ENCODE data around the gene KIAA0930. TPM values are rescaled to one million over a fixed set of nuclear protein-coding genes. Genes with fewer than 3 reads are reported as not detected.
"Not testable (repeated sequence)": the region's sequence is repeated elsewhere in the genome, so short reads cannot be mapped to it uniquely, and the experiment has no call there.

Gene KIAA0930
- total RNA-seq, result 73.9 and 81.8 TPM in 2 replicates

DNA sequence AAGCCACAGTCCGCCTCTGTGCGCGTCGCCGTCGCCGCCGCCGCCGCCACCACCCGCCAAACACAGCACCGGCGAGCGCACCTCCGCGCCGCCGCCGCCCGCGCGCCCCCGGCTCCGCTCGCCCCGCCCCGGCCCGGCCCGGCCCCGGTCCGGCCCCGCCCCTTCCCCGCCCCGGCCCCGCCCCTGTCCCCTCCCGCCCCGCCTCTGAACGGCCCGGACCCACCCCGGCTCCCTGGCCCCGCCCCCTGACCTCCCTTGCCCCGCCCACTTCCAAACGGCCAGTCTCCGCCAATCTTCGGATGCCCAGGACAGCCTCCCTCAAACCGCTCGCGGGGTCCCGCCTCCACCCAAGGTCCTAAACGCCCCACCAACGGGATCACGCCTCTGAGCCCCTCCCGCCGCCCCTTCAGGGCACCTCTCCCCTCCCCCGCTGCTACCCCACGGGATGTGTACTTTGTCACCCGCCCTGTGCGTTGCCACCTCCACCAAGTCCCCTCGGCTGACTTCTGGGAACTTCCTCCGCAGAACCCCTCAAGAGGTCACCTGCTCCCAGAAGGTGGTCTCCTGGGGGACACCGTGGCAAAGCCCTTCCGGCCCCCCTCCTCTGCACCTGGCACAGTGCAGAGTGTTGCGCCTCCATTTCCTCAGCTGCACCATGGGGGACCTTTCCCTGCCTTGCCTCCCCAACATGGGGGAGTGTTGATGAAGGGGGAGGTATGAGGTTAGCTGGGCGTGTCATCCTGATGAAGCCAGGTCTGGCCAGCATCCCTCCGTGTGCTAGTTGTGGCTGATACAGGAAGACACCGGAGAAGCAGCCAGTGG lies at the start of gene KIAA0930:
KIAA0930 (minus strand) TSS at position 85 of the 822 bp plus-strand sequence. CDS start 191 bp downstream, outside the sequence.
- peak; percentile 78 for DNase-seq

DNA sequence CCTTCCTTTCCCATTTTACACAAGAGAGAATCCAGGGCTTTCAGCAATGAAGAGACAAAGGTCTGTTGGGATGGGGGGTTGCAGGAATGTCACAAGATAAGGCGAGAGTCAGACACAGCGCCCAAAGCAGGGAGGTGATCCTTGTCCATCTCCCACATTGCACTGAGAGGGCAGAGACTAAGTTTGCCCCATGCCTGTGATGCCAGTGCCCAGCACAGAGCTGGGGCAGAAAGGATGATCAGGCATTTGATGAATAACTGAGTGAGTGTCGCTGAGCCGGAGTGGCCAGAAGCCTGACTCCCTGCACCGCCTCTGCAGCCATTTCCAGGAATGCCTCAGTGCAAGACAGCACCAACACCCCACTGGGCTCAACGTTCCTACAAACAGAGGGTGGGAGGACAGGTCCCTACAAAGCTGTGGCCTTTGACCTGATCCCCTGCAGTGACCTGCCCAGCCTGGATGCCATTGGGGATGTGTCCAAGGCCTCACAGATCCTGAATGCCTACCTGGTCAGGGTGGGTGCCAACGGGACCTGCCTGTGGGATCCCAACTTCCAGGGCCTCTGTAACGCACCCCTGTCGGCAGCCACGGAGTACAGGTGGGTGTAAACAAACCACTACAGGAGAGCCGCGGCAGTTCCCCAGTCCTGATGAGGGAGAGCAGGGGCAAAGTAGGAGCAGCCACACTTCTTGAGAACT lies 46.3 kb upstream of the KIAA0930 start:
- DNase-seq, result no peak

DNA sequence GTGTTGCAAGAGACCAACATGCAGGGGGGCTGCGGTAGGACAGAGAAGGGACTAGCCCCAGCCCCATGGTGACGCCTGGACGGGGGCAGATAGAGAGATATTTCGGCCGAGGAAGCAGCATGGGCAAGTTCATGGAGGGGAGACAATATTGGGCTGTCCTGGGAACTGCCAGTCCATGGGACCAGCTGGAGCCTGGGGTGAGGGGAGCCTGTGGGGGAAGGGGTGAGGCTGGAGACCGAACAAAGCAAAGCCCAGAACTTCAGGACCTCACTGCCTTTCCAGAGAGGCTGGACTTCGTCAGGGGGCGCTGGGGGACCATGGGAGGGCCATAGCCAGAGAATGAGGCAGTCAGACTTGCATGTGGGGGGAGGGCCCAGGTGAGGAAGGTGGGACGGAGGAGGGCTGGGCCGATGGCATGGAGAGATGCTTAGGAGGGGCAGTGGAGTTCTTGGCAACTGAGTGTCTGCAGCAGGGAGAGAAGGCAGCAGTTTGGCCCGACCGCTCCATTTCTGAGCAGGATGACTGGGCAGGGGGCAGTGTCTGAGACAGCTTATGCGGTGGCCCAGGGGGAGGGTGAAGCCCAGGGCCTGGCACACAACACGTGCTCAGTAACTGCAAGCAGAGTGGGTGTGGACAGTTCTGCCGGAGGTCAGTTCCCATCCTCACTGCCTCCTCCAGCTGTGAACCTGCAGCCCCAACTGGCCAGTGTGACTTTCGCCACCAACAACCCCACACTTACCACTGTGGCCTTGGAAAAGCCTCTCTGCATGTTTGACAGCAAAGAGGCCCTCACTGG lies 44.8 kb upstream of the KIAA0930 start:
- DNase-seq, result no peak

DNA sequence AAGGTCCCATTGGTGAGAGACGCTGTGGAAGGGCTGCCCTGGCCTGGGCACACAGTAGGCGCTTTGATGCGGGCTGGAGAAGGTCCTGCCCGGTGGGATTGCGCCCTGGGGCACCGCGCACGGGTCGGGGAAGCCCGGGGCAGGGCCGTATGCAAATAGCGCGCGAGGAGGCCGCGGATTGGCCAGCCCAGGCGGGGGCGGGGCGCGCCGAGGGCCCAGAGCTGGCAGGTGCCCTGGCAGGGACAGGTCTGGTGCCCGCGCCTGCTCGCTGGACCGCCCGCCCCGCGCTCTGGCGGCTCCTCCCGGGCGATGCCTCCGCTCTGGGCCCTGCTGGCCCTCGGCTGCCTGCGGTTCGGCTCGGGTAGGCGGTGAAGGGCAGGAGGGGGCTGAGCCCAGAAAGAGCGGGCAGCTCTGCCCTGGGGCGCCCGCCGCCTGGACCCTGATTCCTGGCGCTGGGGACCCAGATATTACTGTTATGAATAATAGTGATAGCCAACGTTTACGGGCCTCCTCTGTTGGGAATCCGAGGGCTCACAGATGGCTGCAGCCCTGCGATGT lies 44.1 kb upstream of the KIAA0930 start, which contains the start of gene UPK3A:
UPK3A (plus strand) TSS at position 245 of the 558 bp plus-strand sequence; CDS start at position 310, 65 bp downstream.
- peak; percentile 52 for DNase-seq

DNA sequence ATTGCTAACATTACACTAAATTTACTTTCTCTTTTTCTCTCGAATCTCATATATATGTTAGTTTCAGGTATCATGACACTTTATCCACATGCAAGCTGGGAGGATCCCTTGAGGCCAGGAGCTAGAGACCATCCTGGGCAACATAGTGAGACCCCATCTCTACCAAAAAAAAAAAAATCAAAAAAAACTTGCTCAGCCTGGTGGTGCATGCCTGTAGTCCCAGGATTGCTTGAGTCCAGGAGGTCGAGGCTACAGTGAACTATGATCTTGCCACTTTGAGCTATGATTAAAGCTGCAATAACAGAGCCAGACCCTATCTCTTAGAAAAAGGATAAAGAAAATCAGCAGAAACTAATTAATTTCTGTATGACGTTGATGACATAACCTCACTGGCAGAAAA lies 40.3 kb upstream of the KIAA0930 start:
- DNase-seq, result no peak

DNA sequence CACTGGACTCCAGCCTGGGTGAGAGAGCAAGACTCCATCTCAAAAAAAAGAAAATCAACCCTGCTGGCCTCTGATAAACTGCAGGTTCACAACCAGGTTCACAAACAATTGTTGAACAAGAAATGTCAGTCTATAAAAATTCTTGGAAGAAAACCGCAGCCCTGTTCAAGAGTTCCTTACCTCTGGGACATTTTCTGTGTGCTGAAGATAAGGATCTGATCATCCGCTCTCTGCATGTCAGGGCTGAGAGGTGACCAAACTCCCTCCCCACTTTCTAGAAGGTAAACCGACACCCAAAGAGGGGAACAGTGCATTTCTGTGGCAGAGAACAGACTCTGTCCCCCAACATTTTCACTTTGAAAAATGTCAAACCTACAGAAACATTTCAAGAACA lies 39.9 kb upstream of the KIAA0930 start:
- DNase-seq, result no peak

DNA sequence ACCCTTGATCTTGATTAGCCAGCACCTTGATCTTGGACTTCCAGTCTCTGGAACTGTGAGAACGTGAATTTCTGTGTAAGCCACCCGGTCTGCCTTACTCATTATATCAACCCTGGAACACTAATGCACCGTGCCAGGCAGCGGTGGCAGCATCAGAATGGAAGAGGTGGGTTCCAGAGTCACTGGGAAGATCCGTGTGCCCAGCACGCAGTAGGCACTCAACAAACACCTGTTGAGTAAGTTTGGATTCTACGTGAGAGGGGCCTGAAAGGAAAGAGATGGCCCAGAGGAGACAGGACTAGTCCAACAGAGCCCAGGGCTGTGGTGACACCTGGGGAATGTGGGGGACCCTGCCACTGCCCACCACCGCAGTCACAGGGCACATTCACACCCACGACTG lies 37.4 kb upstream of the KIAA0930 start:
- DNase-seq, result no peak

DNA sequence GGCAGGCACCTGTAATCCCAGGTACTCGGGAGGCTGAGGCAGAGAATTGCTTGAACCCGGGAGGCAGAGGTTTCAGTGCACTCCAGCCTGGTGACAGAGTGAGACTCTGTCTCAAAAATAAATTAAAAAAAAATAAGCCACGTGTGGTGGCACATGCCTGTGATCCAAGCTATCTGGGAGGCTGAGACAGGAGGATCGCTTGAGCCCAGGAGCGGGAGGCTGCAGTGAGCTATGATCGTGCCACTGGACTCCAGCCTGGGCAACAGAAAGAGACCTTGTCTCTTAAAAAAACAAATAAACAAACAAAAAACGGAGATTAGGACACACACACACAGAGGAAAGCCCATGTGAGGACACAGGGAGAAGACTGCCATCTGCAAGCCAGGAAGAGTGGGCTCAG lies 37.0 kb upstream of the KIAA0930 start:
- not testable (repeated sequence) for DNase-seq

DNA sequence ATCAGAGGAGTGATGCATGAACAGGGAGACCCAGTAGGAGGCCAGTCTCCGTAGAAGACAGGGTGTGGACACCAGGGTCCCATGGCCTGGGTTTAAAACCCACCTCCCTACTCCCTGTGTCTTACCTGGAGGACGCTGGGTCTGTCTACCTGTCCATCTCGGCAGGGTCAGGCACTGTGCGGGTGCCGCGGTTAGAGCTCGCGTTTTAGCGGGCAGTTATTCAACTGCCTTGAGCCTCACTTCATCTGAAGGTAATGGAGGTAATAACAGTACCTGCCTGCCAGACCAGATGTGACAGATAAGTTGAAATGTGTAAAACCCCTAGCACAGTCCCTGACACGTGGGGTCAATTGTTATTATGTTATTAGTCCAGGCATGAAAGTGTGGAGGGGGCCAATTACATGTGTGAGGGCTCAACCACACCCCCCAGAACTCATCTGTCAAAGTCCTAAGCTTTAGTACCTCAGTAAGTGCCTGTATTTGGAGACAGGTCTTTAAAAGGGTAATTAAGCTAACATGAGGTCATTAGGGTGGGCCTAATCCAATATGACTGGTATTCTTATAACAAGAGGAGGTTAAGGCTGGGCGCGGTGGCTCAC lies 35.9 kb upstream of the KIAA0930 start:
- DNase-seq, result no peak

DNA sequence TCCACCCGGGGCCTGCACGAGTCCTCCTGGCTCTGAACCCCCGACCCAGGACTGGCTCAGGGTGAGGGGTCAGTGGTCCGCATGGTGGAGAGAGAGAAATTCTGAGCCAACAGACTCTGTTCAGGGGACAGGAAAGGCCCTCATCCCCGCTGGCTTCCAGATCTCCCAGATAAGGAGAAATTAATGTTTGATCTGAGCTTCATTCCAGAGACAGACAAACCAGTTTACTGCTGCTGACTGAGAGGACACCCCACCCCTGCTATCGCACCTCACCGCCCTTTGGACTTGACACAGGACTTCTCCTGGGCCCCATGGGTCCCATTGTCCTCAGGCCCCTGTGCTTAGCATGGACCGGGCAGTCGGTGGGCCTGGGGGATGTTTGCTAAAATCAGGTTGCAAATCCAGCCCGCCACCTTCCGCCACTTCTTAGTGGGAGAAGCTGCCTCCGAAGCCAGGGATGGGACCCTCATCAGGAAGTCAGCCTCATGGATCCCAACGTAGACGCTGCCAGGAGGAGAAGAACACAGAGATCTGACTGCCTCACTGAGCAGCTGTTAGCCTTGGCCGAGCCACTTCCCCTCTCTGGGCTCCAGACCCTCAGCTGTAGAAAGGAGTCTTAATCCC lies 32.9 kb upstream of the KIAA0930 start:
- no peak for DNase-seq

DNA sequence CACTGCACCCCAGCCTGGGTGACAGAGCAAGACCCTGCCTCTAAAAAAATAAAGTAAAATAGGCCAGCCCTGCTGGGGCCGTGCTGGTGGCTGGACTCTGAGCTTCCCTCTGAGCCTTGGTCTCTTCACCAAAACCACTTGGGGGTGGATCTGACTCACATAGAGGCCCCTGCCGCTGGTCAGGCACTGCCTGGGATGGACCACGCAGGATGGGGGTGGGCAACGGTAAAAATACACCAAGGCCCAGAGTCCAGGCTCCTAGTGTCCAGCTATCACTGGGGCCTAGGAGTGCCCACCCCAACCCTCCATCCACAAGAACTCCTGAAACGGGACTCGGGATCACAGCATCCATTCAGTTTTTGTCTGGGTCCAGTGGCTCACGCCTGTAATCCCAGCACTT lies 31.8 kb upstream of the KIAA0930 start:
- DNase-seq, result no peak

DNA sequence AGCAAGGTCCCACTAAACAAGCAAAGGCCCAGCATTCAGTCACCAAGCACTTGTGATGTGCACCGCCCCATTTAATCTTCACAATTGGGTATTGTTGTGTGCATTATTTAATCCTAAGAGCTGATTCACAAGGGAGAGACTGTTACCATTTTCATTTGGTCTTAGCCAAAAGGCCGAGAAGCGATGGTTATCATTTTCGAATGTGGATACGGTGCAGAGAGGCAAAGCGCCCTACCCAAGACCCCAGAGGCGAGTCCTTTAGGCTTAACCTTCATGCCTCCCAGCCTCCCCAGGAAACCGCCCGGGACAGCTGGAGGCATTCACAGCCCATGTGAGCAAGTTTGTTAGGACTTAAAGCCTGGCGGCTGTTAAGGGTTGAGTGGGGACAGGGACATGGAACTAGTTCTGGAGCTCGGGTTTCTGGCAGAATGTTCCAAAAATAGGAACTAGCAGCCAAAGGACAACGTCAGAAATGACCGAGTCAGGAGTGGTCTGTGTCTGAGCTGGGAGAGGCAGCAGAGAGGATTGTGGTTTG lies 31.0 kb upstream of the KIAA0930 start:
- DNase-seq, result no peak

DNA sequence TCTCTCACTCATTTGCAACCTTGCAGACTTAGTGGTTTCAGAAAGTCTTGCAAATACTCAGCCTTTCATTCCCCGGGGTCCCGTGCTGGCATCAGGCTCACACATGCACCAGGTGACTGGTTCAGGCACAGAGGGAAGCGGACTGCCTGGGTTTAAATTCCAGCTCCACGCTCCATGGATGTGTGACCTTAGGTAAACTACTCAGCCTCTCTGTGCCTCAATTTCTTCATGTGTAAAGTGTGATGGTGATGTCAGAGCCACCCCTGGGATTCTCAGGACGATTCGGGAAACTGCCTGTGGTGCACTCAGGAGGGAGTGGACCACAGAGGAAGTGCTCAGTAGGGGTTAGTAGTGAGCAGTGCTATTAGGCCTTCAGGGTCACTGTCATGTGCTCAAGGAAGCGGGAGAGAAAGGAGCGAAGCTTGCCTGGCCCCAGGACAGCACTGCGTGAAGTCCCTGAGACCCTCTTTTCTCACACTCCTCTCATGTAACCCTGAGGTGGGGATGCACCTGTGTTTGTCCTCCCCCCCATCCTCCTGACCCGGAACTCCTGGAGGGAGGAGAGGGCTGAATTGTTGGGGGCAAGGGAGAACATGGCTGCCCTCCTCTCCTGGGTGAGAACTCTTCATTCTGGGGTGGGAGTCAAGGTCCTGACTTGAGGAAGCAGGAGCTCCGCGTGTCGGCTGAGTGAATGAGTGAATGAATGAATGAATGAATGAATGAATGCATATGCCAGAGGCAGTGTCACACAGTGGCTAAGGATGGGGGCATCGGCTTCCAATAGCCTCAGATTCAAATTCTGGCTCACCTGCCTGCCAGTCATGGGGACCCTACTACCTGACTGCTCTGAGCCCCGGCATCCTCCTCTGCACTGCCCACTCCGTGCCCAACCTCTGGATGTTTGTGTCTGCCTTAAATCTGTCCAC lies 29.7 kb upstream of the KIAA0930 start:
- no peak for DNase-seq

DNA sequence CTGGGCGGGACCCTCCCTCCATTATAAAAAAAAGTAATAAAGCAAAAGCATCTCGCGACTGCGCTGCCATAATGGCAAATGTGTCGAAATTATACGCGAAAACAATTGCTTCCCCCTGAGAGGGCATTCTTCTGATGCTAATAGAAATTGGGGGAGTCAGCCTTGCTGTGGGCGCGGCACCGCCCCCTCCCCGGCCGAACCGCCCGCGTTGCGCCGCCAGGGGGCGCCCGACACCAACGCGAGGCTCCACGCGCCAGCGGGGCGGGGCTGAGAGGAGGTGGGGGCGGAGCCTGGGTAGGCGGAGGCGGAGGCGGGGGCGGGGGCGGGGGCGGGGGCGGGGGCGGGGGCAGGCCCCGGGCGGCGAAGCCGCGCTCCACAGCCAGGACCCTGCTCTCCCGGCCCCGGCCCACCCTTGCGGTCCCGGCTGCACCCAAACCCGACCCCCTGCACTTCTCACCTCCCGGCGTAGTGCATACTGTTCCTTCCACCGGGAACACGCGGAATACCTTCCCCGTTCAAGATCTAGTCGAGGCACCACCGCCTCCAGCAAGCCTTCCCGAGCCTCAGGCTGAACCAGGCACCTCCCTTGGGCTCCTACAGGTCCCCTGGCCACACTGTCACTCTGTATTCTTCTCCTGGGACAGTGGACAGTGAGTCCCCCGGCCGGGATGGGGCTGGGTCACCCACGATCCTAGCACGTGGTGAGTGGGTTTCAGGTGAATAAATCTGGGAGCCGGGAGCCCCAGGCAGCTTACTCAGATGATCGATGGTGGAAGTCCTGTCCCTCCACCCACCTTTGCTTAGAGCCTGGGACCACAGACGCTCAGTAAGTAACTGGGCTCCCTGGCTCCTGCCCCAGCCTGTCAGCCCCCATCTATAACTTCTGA lies 28.5 kb upstream of the KIAA0930 start:
- DNase-seq, result peak; percentile 81

DNA sequence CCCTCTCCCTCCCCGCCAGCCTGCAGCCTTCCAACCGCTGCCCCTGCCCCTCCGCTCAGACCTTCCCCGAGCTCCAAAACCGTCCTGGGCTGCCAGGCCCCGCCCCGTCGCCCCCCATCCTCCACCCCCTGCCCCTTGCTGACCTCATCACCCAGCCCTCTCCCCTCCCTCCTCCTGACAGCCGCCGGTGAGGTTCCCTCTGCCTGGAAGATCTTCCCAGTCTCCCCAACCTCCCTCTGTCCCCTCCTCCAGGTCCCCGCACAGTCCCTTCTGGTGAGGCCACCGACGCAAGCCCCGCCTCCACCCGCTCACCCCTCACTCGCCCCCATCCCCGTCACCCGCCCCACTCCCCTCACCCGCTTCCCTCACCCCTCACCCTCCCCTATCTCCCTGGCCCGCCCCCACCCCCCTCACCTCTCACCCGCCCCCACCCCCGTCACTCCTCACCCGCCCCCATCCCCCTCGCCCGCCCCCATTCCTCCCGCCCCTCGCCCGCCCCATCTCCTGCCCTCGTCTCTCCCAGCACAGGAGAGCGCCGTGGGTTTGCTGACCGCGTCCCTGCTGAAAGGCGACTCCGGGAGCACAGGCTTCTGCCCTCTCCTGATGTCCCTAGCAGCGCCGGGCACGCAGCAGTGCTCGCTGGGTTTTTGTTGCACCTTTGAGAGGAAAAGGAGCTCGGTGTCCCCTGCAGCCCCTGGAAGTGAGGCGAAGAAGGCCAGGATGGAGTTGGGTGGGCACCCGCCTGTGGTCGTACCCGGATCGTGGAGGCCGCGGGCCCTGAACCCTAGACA lies 27.7 kb upstream of the KIAA0930 start:
- peak; percentile 26 for DNase-seq

DNA sequence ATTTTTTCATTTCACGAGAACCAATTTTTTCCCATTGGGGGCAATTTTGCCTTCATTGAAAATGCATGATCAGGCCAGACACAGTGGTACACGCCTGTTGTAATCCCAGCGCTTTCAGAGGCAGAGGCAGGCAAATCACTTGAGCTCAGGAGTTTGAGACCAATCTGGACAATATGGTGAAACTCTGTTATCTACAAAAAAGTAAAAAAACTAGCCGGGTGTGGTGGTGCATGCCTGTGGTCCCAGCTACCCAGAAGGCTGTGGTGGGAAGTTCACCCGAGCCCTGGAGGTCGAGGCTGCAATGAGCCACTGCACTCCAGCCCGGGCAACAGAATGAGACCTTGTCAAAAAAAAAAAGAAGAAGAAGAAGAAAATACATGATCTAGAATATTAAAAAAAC lies 24.8 kb upstream of the KIAA0930 start:
- no peak for DNase-seq

DNA sequence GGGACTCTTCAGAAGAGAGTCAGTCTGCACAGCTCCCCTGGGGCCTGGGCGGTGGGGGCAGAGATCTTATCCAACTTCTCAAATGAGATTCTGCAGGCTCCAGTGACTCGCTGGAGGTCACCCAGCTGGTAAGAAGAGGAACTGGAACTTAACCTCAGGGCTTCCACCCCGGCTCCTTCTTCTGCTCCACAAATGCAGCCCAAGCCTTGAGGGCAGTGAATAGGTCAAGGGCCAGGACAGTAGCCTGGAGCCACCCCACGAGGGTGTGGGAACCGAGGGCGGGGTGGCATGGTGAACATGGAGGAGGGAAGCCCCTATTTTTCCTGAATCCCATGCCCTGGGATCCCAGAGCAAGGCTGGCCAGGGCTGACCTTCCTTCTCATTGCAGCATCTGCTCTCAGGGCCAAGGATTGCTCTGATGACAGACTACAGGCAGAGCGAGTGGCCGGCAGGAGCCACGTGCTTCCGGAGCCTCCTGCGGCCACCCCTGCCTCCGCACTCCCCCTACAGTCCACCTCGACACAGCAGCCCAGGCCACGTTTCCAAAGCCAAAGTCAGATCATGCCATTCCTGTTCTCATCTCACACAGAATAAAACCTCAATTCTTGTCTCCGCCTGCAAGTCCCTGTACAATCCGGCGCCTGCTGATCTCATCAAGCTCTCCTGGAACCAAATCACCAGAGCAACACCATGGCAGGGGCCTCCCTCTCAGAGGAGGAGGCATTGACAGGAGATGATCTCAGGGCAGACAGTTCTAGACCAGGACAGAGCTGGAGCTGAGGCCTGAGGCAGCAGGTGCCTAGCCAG lies 23.0 kb upstream of the KIAA0930 start:
- peak; percentile 88 for DNase-seq

Data from dermis blood vessel endothelial cell (primary cell).